HepG2 (cell line): Measurements from ENCODE around the gene ANKS4B. TPM values are rescaled to one million over a fixed set of nuclear protein-coding genes. Genes with fewer than 3 reads are reported as not detected.

Experiments
- ATF7 ChIP-seq, 2 experiments: fragments of 450-650 bp in 1 of 2; sonication (generic) in 1 of 2; formaldehyde crosslinking in 1 of 2; IDR thresholded peaks; 2 replicates each; pipeline versions ENCODE4 v1.4.0 to v1.6.1; 2016 to 2020; ENCODE audit warnings: antibody characterized with exemption in 1 of 2, mild to moderate bottlenecking in 1 of 2, missing genetic modification reagents in 1 of 2
- SP1 ChIP-seq, 2 experiments: fragments of 450-650 bp in 1 of 2; sonication (generic) in 1 of 2; formaldehyde crosslinking in 1 of 2; IDR thresholded peaks; 2 replicates each; pipeline versions ENCODE4 v1.4.0 to v1.6.1; 2016 to 2020; ENCODE audit warnings: missing genetic modification reagents in 1 of 2
- ZNF335 ChIP-seq: sonication (generic); formaldehyde crosslinking; IDR thresholded peaks from 2 replicates; pipeline ENCODE4 v1.4.0; 2020; ENCODE audit warnings: missing genetic modification reagents
- ZNF337 ChIP-seq: sonication (generic); formaldehyde crosslinking; IDR thresholded peaks from 2 replicates; pipeline ENCODE4 v1.5.1; 2020; ENCODE audit warnings: missing genetic modification reagents, low read depth, mild to moderate bottlenecking, borderline replicate concordance
- polyA plus RNA-seq, 8 experiments: library from polyadenylated mRNA; depleted of rRNA in 3 of 8; stranded (reverse) in 7 of 8; unstranded in 1 of 8; fragments of >200 nt; fragmentation: Illumina TruSeq in 4 of 8; extraction: Trizol in 4 of 8; gene quantifications; 2 replicates each; pipeline versions ENCODE4 v1.2.1 to v1.2.3, GENCODE V29; 2011 to 2016; ENCODE audit warnings: low read depth in 4 of 8, missing spikeins in 1 of 8, mixed read lengths in 1 of 8; ENCODE audit not compliant: insufficient read depth in 1 of 8
- total RNA-seq, 5 experiments: library from RNA; depleted of rRNA; stranded (reverse); fragments of >200 nt; fragmentation: Illumina TruSeq; extraction: Trizol; gene quantifications; 2 replicates each; pipeline ENCODE4 v1.2.3, GENCODE V29; 2016; ENCODE audit warnings: low read depth in 1 of 5
- TF ChIP-seq, protein P1 (sequence below): sonication (generic); formaldehyde crosslinking; IDR thresholded peaks from 2 replicates; pipeline ENCODE4 v1.5.0; 2020; ENCODE audit warnings: mild to moderate bottlenecking, missing genetic modification reagents, borderline replicate concordance
- TF ChIP-seq, protein P2 (sequence below): sonication (generic); formaldehyde crosslinking; IDR thresholded peaks from 2 replicates; pipeline ENCODE4 v1.5.1; 2020; ENCODE audit warnings: mild to moderate bottlenecking, missing genetic modification reagents, moderate library complexity
- TF ChIP-seq, protein P3 (sequence below): IDR thresholded peaks from 2 replicates; pipeline ENCODE4 v1.6.1; 2016
- TF ChIP-seq, protein P4 (sequence below), 2 experiments: sonication (generic) in 1 of 2; formaldehyde crosslinking in 1 of 2; IDR thresholded peaks; 2 replicates each; pipeline versions ENCODE4 v1.6.1 to v1.9.0; 2014 to 2022; ENCODE audit warnings: antibody characterized with exemption in 1 of 2, borderline replicate concordance in 1 of 2, inconsistent platforms in 1 of 2, low read depth in 1 of 2, missing genetic modification reagents in 1 of 2

Gene ANKS4B
- total and polyA plus RNA-seq, 2 of the 13 experiments (the other 11 are each of a cell fraction or from before 2014, with no cell fraction given), result 6.5 to 30.0 TPM

DNA sequence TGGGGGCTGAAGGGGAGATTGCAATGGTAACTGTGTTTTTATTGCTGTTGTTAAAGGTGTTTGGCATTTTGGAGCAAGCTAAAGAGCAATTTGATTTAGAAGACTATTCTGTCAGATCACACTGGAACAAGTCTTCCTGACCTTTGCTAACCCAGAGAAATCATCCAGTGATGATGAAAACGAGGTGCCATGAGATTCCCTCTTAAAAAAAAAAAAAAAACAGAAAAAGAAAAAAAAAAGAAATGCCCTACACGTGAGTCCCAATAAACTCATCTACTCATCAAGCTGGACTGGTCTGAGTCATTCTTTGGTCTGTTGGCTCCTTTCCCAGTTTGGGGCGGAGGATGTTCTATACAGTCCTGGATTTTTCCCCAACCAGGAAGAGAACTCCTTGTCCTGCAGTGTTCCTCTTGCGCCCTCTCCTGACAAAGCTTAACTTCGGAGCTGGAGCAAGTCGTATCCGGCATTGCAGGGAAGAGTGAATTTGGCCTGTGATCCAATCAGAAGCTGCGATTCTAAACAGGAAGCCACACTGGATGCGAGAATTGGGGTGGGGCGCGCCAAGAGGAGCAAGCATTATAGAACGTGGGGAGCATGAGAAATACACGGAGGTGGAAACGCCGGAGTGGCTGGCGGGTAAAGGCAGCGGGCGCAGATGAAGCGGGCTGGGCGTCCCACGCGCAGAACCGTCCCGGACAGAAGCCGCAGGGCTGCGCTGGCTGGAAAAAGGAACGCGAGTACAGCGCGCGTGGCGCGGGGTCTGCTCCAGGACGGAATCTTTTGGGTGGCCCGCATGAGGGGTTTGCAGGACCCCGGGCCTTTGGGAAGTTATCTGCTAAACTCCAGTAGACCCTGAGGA, 67.0 kb downstream of the ANKS4B start (continued):
- TF ChIP-seq, protein P1, sequence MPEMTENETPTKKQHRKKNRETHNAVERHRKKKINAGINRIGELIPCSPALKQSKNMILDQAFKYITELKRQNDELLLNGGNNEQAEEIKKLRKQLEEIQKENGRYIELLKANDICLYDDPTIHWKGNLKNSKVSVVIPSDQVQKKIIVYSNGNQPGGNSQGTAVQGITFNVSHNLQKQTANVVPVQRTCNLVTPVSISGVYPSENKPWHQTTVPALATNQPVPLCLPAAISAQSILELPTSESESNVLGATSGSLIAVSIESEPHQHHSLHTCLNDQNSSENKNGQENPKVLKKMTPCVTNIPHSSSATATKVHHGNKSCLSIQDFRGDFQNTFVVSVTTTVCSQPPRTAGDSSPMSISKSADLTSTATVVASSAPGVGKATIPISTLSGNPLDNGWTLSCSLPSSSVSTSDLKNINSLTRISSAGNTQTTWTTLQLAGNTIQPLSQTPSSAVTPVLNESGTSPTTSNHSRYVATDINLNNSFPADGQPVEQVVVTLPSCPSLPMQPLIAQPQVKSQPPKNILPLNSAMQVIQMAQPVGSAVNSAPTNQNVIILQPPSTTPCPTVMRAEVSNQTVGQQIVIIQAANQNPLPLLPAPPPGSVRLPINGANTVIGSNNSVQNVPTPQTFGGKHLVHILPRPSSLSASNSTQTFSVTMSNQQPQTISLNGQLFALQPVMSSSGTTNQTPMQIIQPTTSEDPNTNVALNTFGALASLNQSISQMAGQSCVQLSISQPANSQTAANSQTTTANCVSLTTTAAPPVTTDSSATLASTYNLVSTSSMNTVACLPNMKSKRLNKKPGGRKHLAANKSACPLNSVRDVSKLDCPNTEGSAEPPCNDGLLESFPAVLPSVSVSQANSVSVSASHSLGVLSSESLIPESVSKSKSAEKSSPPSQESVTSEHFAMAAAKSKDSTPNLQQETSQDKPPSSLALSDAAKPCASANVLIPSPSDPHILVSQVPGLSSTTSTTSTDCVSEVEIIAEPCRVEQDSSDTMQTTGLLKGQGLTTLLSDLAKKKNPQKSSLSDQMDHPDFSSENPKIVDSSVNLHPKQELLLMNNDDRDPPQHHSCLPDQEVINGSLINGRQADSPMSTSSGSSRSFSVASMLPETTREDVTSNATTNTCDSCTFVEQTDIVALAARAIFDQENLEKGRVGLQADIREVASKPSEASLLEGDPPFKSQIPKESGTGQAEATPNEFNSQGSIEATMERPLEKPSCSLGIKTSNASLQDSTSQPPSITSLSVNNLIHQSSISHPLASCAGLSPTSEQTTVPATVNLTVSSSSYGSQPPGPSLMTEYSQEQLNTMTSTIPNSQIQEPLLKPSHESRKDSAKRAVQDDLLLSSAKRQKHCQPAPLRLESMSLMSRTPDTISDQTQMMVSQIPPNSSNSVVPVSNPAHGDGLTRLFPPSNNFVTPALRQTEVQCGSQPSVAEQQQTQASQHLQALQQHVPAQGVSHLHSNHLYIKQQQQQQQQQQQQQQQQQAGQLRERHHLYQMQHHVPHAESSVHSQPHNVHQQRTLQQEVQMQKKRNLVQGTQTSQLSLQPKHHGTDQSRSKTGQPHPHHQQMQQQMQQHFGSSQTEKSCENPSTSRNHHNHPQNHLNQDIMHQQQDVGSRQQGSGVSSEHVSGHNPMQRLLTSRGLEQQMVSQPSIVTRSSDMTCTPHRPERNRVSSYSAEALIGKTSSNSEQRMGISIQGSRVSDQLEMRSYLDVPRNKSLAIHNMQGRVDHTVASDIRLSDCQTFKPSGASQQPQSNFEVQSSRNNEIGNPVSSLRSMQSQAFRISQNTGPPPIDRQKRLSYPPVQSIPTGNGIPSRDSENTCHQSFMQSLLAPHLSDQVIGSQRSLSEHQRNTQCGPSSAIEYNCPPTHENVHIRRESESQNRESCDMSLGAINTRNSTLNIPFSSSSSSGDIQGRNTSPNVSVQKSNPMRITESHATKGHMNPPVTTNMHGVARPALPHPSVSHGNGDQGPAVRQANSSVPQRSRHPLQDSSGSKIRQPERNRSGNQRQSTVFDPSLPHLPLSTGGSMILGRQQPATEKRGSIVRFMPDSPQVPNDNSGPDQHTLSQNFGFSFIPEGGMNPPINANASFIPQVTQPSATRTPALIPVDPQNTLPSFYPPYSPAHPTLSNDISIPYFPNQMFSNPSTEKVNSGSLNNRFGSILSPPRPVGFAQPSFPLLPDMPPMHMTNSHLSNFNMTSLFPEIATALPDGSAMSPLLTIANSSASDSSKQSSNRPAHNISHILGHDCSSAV, result no peak
- TF ChIP-seq, protein P2, sequence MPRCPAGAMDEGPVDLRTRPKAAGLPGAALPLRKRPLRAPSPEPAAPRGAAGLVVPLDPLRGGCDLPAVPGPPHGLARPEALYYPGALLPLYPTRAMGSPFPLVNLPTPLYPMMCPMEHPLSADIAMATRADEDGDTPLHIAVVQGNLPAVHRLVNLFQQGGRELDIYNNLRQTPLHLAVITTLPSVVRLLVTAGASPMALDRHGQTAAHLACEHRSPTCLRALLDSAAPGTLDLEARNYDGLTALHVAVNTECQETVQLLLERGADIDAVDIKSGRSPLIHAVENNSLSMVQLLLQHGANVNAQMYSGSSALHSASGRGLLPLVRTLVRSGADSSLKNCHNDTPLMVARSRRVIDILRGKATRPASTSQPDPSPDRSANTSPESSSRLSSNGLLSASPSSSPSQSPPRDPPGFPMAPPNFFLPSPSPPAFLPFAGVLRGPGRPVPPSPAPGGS (CRISPR knock-in tag), result 0 out of 2 replicates have a peak, but pooled peaks have one; percentile 65
- TF ChIP-seq, protein P3, sequence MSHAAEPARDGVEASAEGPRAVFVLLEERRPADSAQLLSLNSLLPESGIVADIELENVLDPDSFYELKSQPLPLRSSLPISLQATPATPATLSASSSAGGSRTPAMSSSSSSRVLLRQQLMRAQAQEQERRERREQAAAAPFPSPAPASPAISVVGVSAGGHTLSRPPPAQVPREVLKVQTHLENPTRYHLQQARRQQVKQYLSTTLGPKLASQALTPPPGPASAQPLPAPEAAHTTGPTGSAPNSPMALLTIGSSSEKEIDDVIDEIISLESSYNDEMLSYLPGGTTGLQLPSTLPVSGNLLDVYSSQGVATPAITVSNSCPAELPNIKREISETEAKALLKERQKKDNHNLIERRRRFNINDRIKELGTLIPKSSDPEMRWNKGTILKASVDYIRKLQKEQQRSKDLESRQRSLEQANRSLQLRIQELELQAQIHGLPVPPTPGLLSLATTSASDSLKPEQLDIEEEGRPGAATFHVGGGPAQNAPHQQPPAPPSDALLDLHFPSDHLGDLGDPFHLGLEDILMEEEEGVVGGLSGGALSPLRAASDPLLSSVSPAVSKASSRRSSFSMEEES, result peak; percentile 34; the same call in 1 of the 2 replicates
- TF ChIP-seq, protein P4, sequence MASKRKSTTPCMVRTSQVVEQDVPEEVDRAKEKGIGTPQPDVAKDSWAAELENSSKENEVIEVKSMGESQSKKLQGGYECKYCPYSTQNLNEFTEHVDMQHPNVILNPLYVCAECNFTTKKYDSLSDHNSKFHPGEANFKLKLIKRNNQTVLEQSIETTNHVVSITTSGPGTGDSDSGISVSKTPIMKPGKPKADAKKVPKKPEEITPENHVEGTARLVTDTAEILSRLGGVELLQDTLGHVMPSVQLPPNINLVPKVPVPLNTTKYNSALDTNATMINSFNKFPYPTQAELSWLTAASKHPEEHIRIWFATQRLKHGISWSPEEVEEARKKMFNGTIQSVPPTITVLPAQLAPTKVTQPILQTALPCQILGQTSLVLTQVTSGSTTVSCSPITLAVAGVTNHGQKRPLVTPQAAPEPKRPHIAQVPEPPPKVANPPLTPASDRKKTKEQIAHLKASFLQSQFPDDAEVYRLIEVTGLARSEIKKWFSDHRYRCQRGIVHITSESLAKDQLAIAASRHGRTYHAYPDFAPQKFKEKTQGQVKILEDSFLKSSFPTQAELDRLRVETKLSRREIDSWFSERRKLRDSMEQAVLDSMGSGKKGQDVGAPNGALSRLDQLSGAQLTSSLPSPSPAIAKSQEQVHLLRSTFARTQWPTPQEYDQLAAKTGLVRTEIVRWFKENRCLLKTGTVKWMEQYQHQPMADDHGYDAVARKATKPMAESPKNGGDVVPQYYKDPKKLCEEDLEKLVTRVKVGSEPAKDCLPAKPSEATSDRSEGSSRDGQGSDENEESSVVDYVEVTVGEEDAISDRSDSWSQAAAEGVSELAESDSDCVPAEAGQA (IDR thresholded peaks at IDR 0.05; ENCODE audit: low read depth), result no peak; the same call in 1 of the 2 replicates
- TF ChIP-seq, protein P4 (CRISPR knock-in tag; IDR thresholded peaks at IDR 0.05; ENCODE audit: borderline replicate concordance), result 0 out of 2 replicates have a peak, but pooled peaks have one; percentile 20
- peak; percentile 93; the same call in 1 of the 2 replicates for TF ChIP-seq ZNF337 (CRISPR knock-in tag)
- peak; percentile 38; the same call in 1 of the 2 replicates for TF ChIP-seq ZNF335 (CRISPR knock-in tag)
- 0 out of 2 replicates have a peak, but pooled peaks have one; percentile 7 for TF ChIP-seq ATF7 (IDR thresholded peaks at IDR 0.05)
- TF ChIP-seq ATF7 (CRISPR knock-in tag; IDR thresholded peaks at IDR 0.05), result no peak; the same call in 1 of the 2 replicates
- no peak for TF ChIP-seq SP1 (IDR thresholded peaks at IDR 0.05)
- TF ChIP-seq SP1 (CRISPR knock-in tag; IDR thresholded peaks at IDR 0.05), result peak; percentile 70
